GM23248 (cell line): ENCODE results near the gene SMPD3.

Experiments
- EZH2 ChIP-seq: fragments of 200-600 bp; sonication (generic); IDR thresholded peaks from 2 replicates; pipeline ENCODE4 v1.6.1; 2018; ENCODE audit warnings: antibody characterized with exemption, mild to moderate bottlenecking; ENCODE audit not compliant: insufficient read depth, poor library complexity, severe bottlenecking
- EZH2phosphoT487 ChIP-seq: fragments of 200-600 bp; sonication (generic); IDR thresholded peaks from 2 replicates; pipeline ENCODE4 v1.6.1; 2018; ENCODE audit warnings: antibody characterized with exemption, moderate library complexity, mild to moderate bottlenecking, low read depth; ENCODE audit not compliant: insufficient read depth

GRCh38 chr16:68379472-68380347 is 68.6 kb downstream of the SMPD3 start:
- TF ChIP-seq EZH2phosphoT487 (no peak), EZH2 (no peak)
